ENCODE measurements around the gene PRMT5. TPM values are rescaled to one million over a fixed set of nuclear protein-coding genes. Genes with fewer than 3 reads are reported as not detected.
A peak's percentile ranks its signal among the peaks of the same experiment; 100 is the strongest.

PRMT5 gene
- total and polyA plus RNA-seq, 4 donors: 19.2 to 56.5 (median 50.2) TPM

GRCh38 chr14:22898302-22899090 lies 30.7 kb downstream of the PRMT5 start:
- Histone ChIP-seq H3K36me3 (ENCODE audit: control insufficient read depth in 4 of 4, insufficient read depth in 4 of 4, low read length in 4 of 4) (peaks cover 20 to 30% (median 24%) of the 10 kb centered on the region in 4 donors), H3K27ac (ENCODE audit: low read depth in 1 of 2, low read length in 1 of 2) (peak overlapping the region in 1 of 2 donors; percentile 6), H3K9me3 (ENCODE audit: control insufficient read depth in 4 of 4, insufficient read depth in 3 of 4, low read length in 3 of 4) (no peaks in the 10 kb centered on the region), H3K9ac (ENCODE audit: insufficient read depth in 1 of 2, low read length in 2 of 2) (no peak overlapping the region), H3K27me3 (ENCODE audit: control insufficient read depth in 3 of 3, insufficient read depth in 3 of 3, low read length in 2 of 3) (no peaks in the 10 kb centered on the region), H3K4me1 (ENCODE audit: control insufficient read depth in 5 of 5, insufficient read depth in 5 of 5, low read length in 5 of 5) (peaks cover 3 to 12% (median 10%) of the 10 kb centered on the region in 5 donors), H3K4me3 (no peak overlapping the region)
- DNase-seq (no peak), ATAC-seq (ENCODE audit: insufficient read depth, low FRiP score) (no peak)
- no peak for TF ChIP-seq CTCF (IDR thresholded peaks at IDR 0.05; ENCODE audit: control extremely low read depth, extremely low read depth)
- 70 to 73% methylated on average over 8 of the region's 8 CpGs for WGBS, 2 donors

- TF ChIP-seq CTCF (IDR thresholded peaks at IDR 0.05; ENCODE audit: control extremely low read depth, extremely low read depth): no peak
- Histone ChIP-seq H3K36me3 (ENCODE audit: control insufficient read depth in 4 of 4, insufficient read depth in 4 of 4, low read length in 4 of 4) (peaks cover 13 to 25% (median 18%) of the 10 kb centered on the region in 4 donors), H3K27me3 (ENCODE audit: control insufficient read depth in 3 of 3, insufficient read depth in 3 of 3, low read length in 2 of 3) (no peaks in the 10 kb centered on the region), H3K4me1 (ENCODE audit: control insufficient read depth in 5 of 5, insufficient read depth in 5 of 5, low read length in 5 of 5) (peaks cover 3 to 12% (median 10%) of the 10 kb centered on the region in 5 donors), H3K9me3 (ENCODE audit: control insufficient read depth in 4 of 4, insufficient read depth in 3 of 4, low read length in 3 of 4) (no peaks in the 10 kb centered on the region), H3K27ac (ENCODE audit: low read depth in 1 of 2, low read length in 1 of 2) (no peak overlapping the region), H3K9ac (ENCODE audit: insufficient read depth in 1 of 2, low read length in 2 of 2) (no peak overlapping the region), H3K4me3 (no peak overlapping the region)
- WGBS, 2 donors: 92 to 100% methylated on average over 1 of the region's 1 CpG
- ATAC-seq (ENCODE audit: insufficient read depth, low FRiP score) (no peak), DNase-seq (no peak)
These were observed 31.8 kb downstream of the PRMT5 start for GRCh38 chr14:22897357-22897756.

- TF ChIP-seq CTCF (IDR thresholded peaks at IDR 0.05; ENCODE audit: control extremely low read depth, extremely low read depth): no peak
- Histone ChIP-seq H3K4me1 (ENCODE audit: control insufficient read depth in 5 of 5, insufficient read depth in 5 of 5, low read length in 5 of 5) (peaks cover 3 to 12% (median 10%) of the 10 kb centered on the region in 5 donors), H3K27ac (ENCODE audit: low read depth in 1 of 2, low read length in 1 of 2) (no peak overlapping the region), H3K27me3 (ENCODE audit: control insufficient read depth in 3 of 3, insufficient read depth in 3 of 3, low read length in 2 of 3) (no peaks in the 10 kb centered on the region), H3K9ac (ENCODE audit: insufficient read depth in 1 of 2, low read length in 2 of 2) (peak overlapping the region; percentile 34 to 37), H3K4me3 (no peak overlapping the region), H3K36me3 (ENCODE audit: control insufficient read depth in 4 of 4, insufficient read depth in 4 of 4, low read length in 4 of 4) (peaks cover 8 to 25% (median 14%) of the 10 kb centered on the region in 4 donors), H3K9me3 (ENCODE audit: control insufficient read depth in 4 of 4, insufficient read depth in 3 of 4, low read length in 3 of 4) (no peaks in the 10 kb centered on the region)
- no peak for DNase-seq
- ATAC-seq (ENCODE audit: insufficient read depth, low FRiP score): no peak
- WGBS, 2 donors: 69 to 92% methylated on average over 3 of the region's 3 CpGs
These were observed 32.4 kb downstream of the PRMT5 start for GRCh38 chr14:22896760-22897159.

Data from lung (tissue), 12 donors.